BLaER1 treated with 17β-estradiol and CSF1 and Interleukin-3, amounts not matched to agents 10 nM and 100 nM (cell line): ENCODE data around the gene CYP4F3.
"Not testable (repeated sequence)": the region's sequence is repeated elsewhere in the genome, so short reads cannot be mapped to it uniquely, and the experiment has no call there.

ENCODE experiments used
- H3K27ac ChIP-seq, 11 experiments: shearing (Covaris generic); formaldehyde crosslinking; 2 replicates each; pipeline ENCODE4 v1.8.1; 2022
- H3K27me3 ChIP-seq, 11 experiments: shearing (Covaris generic); formaldehyde crosslinking; 2 replicates each; pipeline ENCODE4 v1.8.1; 2022
- H3K36me3 ChIP-seq, 11 experiments: shearing (Covaris generic); formaldehyde crosslinking; 2 replicates each; pipeline ENCODE4 v1.8.1; 2022
- H3K4me1 ChIP-seq, 10 experiments: shearing (Covaris generic); formaldehyde crosslinking; 2 replicates each; pipeline ENCODE4 v1.8.1; 2022
- H3K4me2 ChIP-seq, 11 experiments: shearing (Covaris generic); formaldehyde crosslinking; 2 replicates each; pipeline ENCODE4 v1.8.1; 2022
- H3K4me3 ChIP-seq, 10 experiments: shearing (Covaris generic); formaldehyde crosslinking; 2 replicates each; pipeline ENCODE4 v1.8.1; 2022
- H3K9ac ChIP-seq, 11 experiments: shearing (Covaris generic); formaldehyde crosslinking; 2 replicates each; pipeline ENCODE4 v1.8.1; 2022
- H3K9me3 ChIP-seq, 11 experiments: shearing (Covaris generic); formaldehyde crosslinking; replicated peaks in 1 of 11; 2 replicates each; pipeline ENCODE4 v1.8.1; 2022
- H4K20me1 ChIP-seq, 11 experiments: shearing (Covaris generic); formaldehyde crosslinking; 2 replicates each; pipeline ENCODE4 v1.8.1; 2022
- Cebpa-rat ChIP-seq, 11 experiments: shearing (Covaris generic); IDR thresholded peaks; 2 replicates each; pipeline ENCODE4 v1.8.1; 2022

CYP4F3 gene

DNA sequence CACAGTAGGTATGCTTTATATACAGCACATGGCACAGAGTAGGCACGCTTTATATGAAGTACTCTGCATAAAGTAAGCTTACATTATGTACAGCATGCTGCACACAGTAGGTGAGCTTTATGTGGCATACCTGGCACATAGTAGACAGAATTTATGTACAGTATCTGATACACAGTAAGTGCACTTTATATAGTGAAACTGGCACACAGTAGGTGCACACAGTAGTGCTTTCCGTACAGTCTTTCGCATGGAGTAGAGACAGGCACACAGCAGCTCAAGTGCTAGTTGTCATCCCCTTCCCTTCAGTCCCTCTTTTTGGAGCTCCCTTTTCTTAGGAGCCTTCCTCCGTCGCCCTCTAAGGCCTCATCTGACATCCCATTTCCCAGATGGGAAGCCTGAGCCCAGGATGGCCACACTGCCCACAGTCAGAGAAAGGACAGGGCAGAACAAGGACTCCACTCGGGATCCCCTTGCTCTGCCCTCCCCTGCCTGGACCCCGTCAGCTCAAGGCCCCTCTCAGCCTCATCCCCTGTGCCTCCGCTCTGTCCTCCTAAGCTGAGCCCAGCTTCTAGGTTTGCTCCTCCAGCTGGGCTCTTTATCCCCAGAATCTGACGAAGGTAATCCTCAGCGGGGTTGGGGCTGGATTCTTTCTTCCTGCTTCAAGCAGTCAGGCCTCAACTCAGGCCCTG is 31.3 kb downstream of the CYP4F3 start:
- Histone ChIP-seq H3K4me1 (peaks cover 0 to 17% (median 0%) of the 10 kb centered on the region in 10 experiments; a peak in 7 of 20 replicates), H3K4me3 (no peak overlapping the region), H3K27me3 (no peaks in the 10 kb centered on the region), H3K9ac (no peak overlapping the region), H3K4me2 (no peak overlapping the region), H3K27ac (no peak overlapping the region), H4K20me1 (no peaks in the 10 kb centered on the region), H3K36me3 (no peaks in the 10 kb centered on the region), H3K9me3 (no peaks in the 10 kb centered on the region)
- no peak for TF ChIP-seq Cebpa-rat (IDR thresholded peaks at IDR 0.05)

DNA sequence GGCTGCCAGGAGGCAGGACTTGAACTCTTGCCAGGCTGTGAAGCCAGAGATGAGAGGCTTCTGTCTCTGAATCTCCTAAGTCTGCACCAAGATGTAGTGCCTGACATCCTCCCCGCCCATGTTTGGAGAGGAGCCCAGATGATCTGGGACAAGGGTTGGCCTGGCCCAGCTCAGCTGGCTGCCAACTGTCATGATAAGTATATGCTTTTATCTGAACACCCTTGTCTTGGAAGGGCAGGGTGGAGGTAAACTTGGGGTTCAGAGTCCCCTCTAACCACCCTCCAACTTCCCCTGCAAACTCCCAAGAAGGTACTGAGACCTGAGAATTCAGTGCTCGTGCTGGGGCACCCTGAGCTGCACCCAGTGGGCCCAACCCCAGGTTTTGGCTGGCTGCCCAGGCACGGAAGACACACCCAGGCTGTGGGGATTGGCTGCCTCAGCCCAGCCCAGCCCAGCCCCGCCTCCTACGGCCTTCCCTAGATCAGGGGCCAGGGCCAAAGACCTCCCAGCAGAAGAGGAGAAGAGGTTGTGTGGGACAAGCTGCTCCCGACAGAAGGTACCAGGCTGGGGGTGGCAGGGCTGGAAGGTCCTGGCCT is 32.0 kb downstream of the CYP4F3 start, which contains the start of gene CYP4F12:
TSS of gene CYP4F12 (plus strand) at position 508 of the 596 bp plus-strand sequence. CDS start 443 bp downstream, outside the sequence.
- H3K4me3 ChIP-seq = no peak within 1 kb of the TSS
- H3K4me1 ChIP-seq = peaks cover 0 to 15% (median 0%) of the 10 kb centered on the region in 10 experiments; a peak in 4 of 20 replicates
- no peaks in the 10 kb centered on the region for H3K9me3 ChIP-seq
- no peaks in the 10 kb centered on the region for H4K20me1 ChIP-seq
- H3K27ac ChIP-seq = no peak within 1 kb of the TSS
- no peak within 1 kb of the TSS for H3K4me2 ChIP-seq
- no peak for TF ChIP-seq Cebpa-rat (IDR thresholded peaks at IDR 0.05)
- H3K36me3 ChIP-seq = no peaks in the 10 kb centered on the region
- H3K9ac ChIP-seq = no peak within 1 kb of the TSS
- H3K27me3 ChIP-seq = no peaks in the 10 kb centered on the region

DNA sequence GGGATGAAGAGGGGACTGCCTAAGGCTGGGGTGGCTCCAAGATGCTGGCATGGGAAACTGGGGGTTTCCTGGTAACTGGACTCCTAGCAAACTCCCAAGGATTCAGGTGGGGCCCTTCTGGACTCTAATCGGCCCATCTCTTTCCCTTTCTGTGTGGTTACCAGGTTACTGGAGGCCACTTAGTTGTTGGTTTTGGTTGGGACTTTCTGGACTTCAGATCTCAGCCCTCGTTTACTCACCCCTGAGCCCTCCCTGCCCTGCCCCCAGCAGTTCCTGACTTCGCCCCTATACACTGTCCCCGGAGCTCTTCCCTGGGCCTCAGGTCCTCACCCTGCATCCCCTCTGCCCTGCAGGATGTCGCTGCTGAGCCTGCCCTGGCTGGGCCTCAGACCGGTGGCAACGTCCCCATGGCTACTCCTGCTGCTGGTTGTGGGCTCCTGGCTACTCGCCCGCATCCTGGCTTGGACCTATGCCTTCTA is 32.5 kb downstream of the CYP4F3 start:
- no peak for TF ChIP-seq Cebpa-rat (IDR thresholded peaks at IDR 0.05)
- Histone ChIP-seq H4K20me1 (no peaks in the 10 kb centered on the region), H3K27ac (no peak overlapping the region), H3K36me3 (no peaks in the 10 kb centered on the region), H3K4me2 (no peak overlapping the region), H3K27me3 (no peaks in the 10 kb centered on the region), H3K9ac (no peak overlapping the region), H3K4me3 (no peak overlapping the region), H3K4me1 (peaks cover 0 to 15% (median 0%) of the 10 kb centered on the region in 10 experiments; a peak in 4 of 20 replicates), H3K9me3 (no peaks in the 10 kb centered on the region)

DNA sequence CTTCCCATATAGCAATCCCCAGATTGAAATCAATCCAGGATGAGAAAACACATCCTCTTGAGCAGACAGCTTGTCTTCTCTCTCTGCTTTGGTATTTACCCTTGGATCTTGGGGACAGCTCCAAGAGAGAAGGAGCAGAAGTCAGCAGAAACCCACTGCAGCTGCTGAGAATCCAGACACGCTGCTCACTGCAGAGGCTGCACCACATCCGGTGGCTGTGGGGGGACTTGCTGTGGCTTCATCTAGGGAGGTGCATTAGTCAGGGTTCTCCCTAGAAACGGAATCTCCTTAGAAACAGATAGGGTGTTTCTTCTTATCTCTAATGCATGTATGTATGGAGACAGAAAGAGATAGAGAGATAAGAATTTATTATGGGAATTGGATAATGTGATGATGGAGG is 34.9 kb downstream of the CYP4F3 start:
- no peaks in the 10 kb centered on the region for H3K9me3 ChIP-seq
- no peak for TF ChIP-seq Cebpa-rat (IDR thresholded peaks at IDR 0.05)
- no peaks in the 10 kb centered on the region for H3K27me3 ChIP-seq
- no peak overlapping the region for H3K4me3 ChIP-seq
- no peaks in the 10 kb centered on the region for H3K36me3 ChIP-seq
- H3K27ac ChIP-seq = no peak overlapping the region
- H4K20me1 ChIP-seq = no peaks in the 10 kb centered on the region
- no peak overlapping the region for H3K4me2 ChIP-seq
- H3K9ac ChIP-seq = no peak overlapping the region
- no peaks in the 10 kb centered on the region for H3K4me1 ChIP-seq

DNA sequence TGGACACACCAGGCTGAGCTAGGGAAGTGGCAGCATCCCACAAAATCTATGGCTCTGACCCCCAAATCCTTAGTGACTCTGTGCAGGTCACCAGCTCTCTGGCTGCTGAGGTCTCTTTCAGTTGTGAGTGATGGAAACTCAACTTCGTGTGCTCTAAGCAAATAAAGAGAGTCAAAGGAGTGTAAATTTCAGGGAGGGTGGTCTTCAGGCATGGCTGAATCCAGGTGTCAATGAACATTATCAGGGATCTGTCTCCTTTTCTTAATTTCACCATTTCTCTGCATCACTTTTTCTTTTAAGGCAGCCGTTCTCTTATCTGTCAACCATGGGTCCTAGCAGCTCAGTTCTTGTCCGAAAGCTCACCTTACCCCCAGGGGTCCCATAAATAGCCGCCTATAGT is 38.4 kb downstream of the CYP4F3 start:
- Histone ChIP-seq H3K27me3 (no peaks in the 10 kb centered on the region), H3K4me2 (no peak overlapping the region), H3K4me3 (no peak overlapping the region), H3K9me3 (no peaks in the 10 kb centered on the region), H3K27ac (no peak overlapping the region), H3K36me3 (no peaks in the 10 kb centered on the region), H3K9ac (no peak overlapping the region), H3K4me1 (no peaks in the 10 kb centered on the region), H4K20me1 (no peaks in the 10 kb centered on the region; a peak in 2 of 22 replicates)
- no peak for TF ChIP-seq Cebpa-rat (IDR thresholded peaks at IDR 0.05)

DNA sequence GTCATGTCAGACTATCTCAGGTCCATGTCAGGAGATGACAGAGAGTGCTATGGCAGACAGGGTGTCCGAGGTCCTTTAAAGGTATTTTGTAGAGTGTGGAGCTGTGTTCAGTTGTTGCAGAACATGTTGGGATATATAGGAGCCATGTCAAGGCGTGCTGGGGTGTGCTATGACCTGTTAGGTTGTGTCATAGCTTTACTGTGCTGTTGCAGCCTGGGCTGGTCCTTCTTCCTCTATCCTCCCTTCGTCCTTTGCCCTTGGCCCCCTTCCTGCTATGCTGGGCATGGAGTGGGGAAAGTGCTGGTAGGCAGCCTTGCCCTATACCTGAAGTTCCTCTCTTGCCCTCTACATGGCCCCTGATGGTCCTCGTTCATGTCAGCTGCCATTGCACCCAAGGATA is 39.2 kb downstream of the CYP4F3 start:
- not testable (repeated sequence) for H3K4me2 ChIP-seq, H4K20me1 ChIP-seq, H3K9ac ChIP-seq, H3K4me3 ChIP-seq, H3K27ac ChIP-seq, H3K36me3 ChIP-seq, H3K4me1 ChIP-seq, H3K9me3 ChIP-seq, H3K27me3 ChIP-seq

DNA sequence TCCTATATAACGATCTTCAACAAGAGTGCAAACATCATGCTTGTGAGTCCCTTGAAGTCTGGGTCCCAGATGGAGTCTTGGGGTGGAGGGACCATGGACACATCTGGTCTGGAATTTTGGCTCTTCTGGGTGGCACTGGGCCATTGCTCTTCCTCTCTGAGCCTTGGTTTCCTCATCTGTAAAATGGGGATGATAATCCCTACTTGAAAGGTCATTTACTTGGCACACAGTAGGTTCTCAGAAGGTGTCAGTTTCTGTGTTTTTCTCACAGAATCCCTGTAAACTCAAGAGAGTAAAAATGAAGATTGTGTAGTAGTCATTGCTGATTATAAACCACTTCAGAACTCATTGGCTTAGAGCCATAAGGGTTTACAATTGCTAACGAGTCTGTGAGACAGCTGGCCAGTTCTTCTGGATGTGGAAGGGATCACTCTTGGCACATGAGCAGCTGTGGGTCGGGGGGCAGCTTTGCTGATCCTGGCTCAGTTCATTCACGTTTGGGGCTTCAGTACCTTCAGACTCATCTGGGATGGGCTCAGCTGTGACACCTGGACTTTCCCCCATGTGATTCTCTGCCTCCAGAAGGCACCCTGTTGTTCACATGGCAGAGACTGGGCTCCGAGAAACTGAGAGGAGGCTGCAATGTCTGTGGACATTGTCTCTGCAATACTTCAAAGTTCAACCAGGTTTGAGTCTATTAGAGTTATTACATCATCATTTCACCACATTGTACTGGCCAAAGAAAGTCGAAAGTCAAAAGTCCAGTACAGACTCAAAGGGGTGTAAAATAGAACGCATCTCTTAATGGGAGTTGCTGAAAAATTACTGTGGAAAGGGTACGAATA is 40.0 kb downstream of the CYP4F3 start:
- Histone ChIP-seq H3K4me3 (no peak overlapping the region), H3K27ac (no peak overlapping the region), H3K9me3 (no peaks in the 10 kb centered on the region), H3K9ac (no peak overlapping the region), H3K27me3 (no peaks in the 10 kb centered on the region), H3K4me2 (no peak overlapping the region), H3K36me3 (no peaks in the 10 kb centered on the region), H4K20me1 (no peaks in the 10 kb centered on the region; a peak in 2 of 22 replicates), H3K4me1 (no peaks in the 10 kb centered on the region)
- TF ChIP-seq Cebpa-rat (IDR thresholded peaks at IDR 0.05) = peak in 1 of 11 experiments; percentile 23; a peak in 1 of 22 replicates

DNA sequence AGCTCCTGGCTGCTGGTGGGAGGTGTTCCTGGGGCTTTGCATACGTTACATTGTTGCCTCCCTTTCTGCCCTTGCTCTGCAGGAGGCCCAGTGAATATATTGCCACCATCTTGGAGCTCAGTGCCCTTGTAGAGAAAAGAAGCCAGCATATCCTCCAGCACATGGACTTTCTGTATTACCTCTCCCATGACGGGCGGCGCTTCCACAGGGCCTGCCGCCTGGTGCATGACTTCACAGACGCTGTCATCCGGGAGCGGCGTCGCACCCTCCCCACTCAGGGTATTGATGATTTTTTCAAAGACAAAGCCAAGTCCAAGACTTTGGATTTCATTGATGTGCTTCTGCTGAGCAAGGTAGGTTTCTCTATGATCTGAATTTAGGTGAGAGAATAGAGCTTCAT is 42.7 kb downstream of the CYP4F3 start:
- no peak for TF ChIP-seq Cebpa-rat (IDR thresholded peaks at IDR 0.05)

DNA sequence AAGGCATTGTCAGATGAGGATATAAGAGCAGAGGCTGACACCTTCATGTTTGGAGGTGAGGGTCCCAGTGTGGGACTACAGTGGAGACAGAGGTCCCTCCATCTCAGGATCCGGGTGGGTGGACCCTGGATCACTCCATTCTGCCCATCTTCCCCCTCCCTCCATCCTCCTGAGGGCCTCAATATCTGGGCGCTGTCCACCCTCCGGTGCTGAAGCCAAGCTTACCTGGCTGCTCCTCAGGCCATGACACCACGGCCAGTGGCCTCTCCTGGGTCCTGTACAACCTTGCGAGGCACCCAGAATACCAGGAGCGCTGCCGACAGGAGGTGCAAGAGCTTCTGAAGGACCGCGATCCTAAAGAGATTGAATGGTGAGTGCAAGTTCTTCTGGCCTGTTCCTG is 44.1 kb downstream of the CYP4F3 start:
- Histone ChIP-seq H3K4me3 (no peak overlapping the region), H3K36me3 (no peaks in the 10 kb centered on the region), H3K27ac (no peak overlapping the region), H4K20me1 (no peaks in the 10 kb centered on the region; a peak in 2 of 22 replicates), H3K4me1 (no peaks in the 10 kb centered on the region), H3K9ac (no peak overlapping the region), H3K4me2 (no peak overlapping the region), H3K27me3 (no peaks in the 10 kb centered on the region), H3K9me3 (peaks cover 10 to 25% (median 17%) of the 10 kb centered on the region in 11 experiments; a peak in 20 of 22 replicates)
- TF ChIP-seq Cebpa-rat (IDR thresholded peaks at IDR 0.05) = no peak

More for the DNA sequence above, 42.7 kb downstream of the CYP4F3 start:
- no peak overlapping the region for H3K4me3 ChIP-seq
- no peaks in the 10 kb centered on the region for H3K4me1 ChIP-seq
- no peak overlapping the region for H3K9ac ChIP-seq
- no peak overlapping the region for H3K27ac ChIP-seq
- H3K27me3 ChIP-seq = no peaks in the 10 kb centered on the region
- H3K9me3 ChIP-seq = peaks cover 5 to 12% (median 10%) of the 10 kb centered on the region in 11 experiments; a peak in 19 of 22 replicates
- no peak overlapping the region for H3K4me2 ChIP-seq
- H4K20me1 ChIP-seq = no peaks in the 10 kb centered on the region; a peak in 2 of 22 replicates
- H3K36me3 ChIP-seq = no peaks in the 10 kb centered on the region
